RPMI8226 (cell line): ENCODE results near the gene CNNM2.
"Not testable (repeated sequence)": the region's sequence is repeated elsewhere in the genome, so short reads cannot be mapped to it uniquely, and the experiment has no call there.

Source experiments
- DNase-seq: peaks from one replicate; pipeline ENCODE4 v3.0.0-alpha.2; 2015

The CNNM2 gene

DNA sequence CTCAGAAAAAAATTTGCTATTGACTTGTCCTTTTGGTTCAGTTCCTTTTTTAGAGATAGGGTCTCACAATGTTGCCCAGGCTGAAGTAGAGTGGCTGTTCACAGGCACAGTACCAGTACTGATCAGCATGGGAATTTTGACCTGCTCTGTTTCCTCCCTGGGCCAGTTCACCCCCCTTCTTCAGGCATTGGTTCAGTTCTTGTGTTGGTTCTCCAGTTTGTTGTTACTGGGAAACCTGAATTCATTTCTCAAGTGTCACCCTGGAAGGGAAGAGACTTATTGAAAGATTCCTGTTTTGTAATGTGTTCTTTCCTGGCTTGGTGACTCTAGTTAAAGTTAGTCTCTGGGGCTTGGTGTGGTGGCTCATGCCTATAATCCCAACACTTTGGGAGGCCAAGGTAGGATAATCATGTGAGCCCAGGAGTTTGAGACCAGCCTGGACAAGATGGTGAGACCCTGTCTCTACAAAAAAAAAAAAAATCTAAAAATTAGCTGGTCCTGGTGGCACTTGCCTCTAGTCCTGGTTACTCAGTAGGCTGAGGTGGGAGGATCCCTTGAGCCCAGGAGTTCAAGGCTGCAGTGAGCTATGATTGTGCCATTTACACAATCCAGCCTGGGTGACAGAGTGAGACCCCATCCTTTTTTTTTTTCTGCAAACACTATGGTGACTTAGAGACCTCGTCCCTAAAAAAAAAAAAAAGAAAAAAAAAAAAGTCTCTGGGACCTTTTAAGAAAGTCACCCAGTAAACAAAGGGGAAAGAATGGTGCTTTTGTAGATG lies 52.7 kb downstream of the CNNM2 start:
- DNase-seq = no peak

DNA sequence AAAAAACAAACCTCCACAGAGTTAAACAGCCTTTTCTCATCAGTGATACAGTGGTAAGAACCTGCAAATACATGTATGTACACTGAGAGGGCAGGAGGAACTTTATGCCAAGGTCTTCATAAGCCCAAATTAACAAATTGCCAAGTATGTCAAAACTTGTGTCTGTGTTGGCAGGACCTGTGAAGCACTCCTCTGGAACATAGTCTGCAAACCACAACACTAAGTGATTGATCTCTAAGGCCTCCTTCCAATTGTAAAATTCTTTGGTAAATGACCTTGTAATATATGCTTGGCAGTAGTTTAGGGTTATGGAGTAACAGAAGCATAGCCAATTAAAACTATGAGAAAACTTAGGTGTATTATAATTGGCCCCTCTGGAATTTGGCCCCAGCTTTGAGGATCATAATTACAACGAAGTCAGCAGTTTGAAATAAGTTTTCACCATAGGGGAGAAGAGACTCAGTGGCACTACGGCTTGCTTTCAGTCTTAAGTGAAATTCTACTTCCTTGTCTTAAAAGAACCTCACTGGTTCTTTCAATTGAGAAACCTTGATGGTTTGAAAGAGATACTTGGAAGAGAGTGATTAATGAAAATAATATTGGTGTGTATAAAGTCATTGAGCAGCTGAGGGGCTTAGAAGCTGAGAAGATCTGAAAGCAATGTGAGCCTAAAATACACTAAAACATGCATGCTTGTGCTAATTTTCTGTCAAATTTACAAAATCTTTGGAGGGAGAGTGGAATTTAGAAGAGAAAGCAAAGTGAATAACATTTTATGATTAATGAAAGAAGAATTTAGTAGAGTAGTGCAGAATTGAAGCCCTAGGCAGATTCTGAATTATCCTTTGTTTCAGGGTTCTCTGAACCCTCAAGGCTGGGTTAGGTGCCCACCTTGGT lies 57.6 kb downstream of the CNNM2 start:
- DNase-seq = no peak

DNA sequence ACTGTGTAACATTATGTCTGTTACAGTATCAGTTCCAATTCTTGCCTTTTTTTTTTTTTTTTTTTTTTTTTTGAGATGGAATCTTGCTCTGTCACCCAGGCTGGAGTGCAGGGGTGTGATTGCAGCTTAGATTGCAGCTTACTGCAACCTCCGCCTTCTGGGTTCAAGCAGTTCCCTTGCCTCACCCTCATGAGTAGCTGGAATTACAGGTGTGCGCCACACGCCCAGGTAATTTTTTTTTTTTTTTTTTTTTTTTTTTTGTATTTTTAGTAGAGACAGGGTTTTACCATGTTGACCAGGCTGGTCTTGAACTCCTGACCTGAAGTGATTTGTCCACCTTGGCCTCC lies 58.3 kb downstream of the CNNM2 start:
- DNase-seq = not testable (repeated sequence)

DNA sequence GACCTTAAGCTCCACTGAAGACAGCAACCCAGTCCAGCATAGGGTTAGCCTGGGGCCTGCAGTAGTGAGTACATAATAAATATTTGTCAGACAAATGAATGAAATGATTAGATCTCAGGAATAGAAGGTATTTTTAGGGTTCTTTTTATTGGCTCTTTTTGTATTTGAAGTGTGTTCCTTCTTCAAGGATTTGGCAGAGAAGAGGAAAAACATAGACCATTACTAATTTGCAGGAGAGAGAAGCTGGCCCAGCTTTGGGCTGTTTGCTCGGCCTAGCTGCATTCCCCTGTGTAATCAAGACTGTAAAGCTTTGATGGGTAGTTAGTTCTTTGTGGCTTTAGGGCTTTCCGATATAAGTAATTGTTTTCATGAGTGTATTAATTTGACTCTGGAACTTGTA lies 64.2 kb downstream of the CNNM2 start:
- DNase-seq = no peak

DNA sequence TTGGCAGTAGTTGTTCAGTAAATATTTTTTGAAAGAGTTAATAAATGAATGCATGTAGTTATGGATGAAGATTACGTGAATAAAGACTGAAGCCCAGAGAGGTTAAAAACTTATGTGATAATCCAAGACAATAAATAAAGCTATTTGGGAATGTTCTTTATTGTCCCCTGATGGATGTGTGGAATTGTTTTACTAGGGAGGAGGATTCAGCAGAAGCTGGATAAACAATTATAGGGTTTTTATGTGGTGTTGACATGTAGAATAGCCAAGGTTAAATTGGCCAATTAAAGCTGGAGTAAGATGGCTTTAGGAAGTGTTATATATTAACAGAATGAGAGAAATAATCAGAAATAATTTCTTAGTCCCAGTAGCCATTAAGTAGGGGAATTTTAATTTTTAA lies 66.0 kb downstream of the CNNM2 start:
- no peak for DNase-seq

DNA sequence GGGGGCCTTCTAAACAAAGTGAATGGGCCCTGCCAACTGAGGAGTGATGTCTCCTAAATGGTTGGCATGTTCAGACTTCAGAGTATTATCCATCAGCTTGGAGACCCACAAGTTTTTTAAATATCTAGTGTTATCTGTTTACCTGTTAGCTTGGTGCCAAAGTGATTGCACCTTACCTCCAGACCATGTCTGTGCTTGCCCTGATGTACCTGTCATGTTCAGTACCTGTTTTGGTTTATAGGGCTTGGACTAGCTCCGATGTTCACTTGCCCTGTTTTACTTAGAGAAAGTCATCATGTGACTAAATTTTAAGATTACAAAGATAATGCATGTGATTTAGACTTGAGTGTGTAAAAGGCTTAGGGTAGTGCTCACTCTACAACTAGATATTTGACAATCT lies 67.7 kb downstream of the CNNM2 start:
- no peak for DNase-seq

DNA sequence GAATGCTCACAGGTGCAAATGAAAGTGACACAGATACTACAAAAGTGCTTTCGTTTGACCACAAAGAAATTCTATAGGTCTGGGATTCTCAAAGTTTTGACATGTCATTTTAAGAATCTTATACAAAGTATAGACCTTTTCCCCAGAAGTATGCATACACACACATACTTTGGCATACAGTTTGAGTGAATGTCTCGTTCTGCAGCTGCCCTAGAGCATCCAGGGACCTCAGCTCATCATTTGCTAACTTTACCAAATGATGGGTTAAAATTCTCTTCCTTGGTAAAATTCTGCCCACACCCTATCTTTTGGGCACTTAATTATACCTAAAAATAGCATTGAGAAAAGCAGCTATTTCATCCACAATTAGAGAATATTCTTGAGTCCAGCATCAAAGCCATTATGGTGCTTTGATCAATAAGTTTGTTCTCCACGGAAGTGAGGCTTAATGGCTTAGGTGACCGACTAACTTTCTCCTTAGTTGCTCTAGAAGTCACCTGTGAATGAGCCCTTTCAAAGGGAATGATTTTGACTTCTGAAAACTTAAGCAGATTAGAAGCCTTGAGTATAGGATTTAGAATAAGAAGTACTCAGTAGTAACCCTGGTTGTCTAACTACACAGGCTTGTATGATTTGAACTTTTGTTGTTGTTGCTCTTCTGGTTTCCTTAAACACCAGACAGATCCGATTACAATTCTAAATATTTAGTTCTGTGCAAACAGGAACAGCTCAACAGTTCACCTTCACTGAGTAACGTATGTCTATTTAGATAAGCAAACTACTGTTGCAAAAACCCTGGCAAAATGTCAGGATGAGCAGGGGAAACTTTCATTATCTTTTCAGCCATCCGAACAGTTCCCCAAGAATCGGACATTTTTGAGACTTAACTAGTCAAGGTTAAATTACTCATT lies 70.6 kb downstream of the CNNM2 start:
- no peak for DNase-seq

DNA sequence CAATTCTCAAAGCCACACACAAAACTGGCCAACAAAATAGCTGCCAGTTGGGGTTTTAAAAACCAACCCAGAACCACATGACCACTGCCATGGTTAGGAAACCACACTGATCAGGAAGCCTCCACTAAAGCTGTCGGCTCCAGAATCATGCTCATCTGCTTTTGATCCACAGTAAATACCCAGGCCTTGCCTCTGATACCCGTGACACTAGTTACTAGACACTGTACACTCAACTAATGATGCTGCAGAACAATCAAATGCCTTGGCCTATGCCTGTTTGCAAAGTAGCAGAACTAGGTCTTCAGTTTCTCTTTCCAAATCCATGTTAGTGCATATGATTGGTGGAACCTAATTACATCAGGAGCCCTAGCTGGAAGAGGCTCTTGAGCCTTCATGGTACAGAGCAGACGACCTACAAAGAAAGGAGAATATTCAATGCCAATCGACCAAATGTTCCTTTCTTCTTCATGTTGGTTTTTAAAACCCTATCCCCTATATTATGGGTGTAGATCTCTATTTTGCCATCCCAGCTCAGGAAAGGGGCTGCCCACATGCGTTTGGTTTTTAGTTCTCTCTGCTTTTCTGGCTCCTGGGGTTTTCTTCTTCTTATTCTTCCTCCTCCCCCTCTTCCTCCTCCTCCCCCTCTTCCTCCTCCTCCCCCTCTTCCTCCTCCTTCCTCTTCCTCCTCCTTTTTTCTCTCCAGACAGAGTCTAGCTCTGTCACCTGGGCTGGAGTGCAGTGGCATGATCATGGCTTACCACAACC lies 76.6 kb downstream of the CNNM2 start:
- DNase-seq = no peak

DNA sequence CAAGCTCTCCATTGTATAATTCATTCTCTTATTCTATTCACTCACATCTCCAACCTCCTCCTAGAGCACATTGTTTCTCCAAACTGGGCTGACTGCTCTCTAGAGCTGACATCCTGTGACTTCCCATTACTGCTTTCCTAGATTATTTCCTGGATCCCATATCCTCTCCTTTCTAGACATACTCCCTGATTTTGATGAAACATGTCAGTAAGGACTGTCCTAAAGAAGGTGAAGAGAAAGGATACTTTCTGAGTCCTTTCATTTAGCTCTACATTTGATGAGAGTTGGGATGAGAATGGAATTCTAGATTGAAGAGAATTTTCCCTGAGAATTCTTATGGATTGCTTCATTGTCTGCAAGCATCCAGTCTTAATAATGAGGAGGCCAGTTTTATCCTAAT lies 78.8 kb downstream of the CNNM2 start:
- no peak for DNase-seq

DNA sequence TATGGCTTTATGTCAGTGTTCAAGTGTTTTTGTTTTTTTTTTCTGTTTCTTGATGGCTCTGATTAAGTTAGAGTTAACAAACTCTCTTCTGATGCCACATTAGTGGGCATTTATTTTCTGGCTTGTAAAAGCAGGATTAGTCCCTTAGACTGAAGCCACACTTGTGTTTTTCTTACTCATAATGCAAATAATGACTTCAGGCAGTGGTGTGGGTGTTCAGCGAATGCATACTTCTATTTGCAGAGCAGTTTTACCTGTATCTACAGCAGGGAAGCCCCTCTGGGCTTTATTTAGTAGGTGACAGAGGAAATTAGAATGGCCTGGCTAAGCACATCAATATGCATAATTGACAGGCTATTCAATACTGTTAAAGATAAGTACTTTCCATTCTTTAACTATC lies 79.9 kb downstream of the CNNM2 start:
- DNase-seq = no peak

DNA sequence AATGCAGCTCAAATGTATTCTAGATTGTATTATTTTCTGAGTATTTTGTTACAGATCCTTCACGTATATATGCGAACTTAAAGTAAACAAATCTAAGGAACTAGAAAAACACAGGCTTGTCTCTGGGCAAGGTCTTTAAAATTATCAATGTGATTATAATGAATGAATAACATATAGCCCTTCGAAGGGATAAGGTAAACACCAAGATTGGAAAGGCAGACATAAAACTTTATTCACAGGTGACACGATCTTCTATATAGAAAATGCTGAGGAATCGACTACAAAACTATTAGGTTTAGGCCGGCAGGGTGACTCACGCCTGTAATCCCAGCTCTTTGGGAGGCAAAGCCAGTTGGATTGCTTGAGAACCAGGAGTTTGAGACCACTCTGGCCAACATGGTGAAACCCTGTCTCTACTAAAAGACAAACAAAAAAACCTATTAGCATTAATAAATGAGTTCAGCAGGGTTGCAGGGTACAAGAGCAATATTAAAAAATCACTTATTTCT lies 80.4 kb downstream of the CNNM2 start:
- DNase-seq = no peak

DNA sequence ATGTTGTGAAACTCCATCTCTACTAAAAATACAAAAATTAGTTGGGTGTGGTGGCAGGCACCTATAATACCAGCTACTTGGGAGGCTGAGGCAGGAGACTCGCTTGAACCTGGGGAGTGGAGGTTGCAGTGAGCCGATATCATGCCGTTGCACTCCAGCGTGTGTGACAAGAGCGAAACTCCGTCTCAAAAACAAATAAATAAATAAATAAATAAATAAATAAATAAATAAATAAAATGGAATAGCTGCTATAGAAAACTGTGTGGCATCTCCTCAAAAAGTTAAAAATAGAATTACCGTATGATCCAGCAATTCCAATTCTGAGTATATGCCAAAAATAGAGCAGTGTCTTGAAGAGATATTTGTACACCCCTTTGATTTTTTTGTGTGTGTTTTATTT lies 82.0 kb downstream of the CNNM2 start:
- DNase-seq = not testable (repeated sequence)

DNA sequence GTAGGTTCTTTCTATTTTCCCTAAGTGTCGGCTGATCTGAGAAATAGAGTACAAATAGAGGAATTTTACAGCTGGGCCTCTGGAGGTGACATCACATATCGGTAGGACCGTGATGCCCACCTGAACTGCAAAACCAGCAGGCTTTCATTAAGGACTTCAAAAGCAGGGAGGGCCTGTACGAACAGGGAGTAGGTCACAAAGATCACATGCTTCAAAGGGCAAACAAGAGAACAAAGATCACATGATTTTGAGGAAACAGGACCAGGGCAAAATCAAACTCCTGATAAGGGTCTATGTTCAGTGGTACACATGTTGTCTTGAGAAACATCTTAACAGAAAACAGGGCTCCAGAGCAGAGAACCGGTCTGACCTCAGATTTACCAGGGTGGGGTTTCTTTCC lies 88.9 kb downstream of the CNNM2 start:
- no peak for DNase-seq

DNA sequence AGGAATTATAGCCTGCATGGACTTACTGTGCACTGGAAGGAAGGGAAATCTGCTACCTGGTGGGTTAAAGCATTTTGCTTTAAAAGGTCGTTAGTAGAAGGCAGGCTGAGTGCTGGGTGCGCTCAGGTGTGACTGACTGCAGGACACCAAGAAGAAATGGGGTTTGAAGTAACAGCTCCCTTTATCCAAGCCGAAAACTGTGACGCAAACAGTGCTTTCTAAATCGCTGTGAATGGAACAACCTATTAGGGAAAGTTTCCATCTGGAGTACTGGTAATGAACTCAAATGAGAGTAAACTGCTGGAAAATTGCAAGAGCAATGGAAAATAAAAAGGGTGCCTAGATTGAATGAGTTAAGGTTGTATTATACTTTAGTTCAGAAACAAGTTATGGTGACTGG lies 95.3 kb downstream of the CNNM2 start:
- no peak for DNase-seq

DNA sequence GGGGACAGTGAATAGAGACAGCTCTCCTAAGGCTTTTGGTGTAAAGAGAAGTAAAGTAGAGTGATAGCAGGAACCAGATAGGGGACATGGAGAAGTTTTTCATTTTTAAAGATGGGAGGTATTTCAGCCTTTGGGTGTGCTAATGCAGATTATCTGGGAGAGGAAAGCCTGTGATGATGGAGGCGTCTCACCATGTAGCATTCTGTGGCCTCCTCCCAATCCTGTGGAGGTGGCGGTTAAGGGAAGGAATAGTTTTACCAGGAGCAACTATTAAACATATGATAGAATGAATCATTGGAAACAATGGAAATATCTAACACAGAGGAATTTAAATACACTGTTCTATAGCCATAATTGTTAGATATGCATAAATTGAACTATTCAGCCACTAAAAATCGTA lies 101.3 kb downstream of the CNNM2 start:
- no peak for DNase-seq

DNA sequence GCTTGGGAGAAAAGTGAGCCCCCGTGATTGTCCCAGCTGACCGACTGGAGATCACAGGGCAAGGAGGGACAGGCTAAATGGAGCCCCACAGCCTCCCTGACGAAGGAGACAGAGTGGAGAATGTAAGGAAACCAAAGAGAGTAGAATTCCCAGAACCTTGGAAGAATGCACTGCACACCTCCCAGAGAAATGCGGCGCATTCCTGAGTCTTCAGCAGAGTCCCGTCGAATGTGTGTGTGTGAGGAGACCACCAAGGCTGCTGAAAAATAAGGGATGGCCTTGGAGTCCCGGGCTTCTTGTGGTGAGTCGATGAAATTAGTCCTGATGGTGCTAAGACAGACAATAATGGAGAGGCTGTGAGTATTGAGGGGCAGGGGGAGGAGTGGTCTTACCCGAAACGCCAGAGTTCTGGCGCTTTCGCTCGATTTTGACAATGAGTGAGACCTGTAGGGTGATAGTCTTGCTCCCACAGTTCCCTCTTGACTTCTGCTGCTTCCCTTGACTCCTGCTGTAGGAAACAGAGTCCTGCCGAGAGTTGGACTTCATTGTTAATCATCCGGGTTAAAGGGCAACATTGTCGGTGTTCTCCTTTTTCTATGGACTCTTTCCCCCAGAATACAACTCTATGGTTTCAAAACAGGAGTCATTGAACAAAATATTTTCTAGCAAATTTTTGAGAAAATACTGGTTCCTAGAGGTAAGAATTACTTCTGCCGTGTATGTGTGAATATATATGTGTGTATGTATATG lies 103.2 kb downstream of the CNNM2 start:
- DNase-seq = no peak

DNA sequence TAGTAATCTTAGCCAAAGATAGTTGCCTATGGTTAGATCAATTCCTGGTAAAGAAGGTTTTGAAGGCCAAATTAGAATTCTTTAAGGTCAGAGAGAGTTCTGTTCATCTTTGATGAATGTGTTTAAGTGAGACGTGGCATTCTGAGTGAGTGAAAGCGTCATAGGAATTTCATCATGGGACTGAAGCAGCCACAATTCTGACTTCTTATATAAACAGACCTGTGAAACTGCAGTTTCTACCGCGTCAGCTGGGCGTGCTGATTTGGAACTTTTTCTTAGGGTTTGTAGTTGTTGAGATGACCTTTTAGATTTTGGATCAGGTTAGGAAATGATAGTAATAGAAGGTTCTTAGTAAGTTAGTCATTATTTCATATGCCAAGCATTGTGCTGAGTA lies 103.8 kb downstream of the CNNM2 start:
- no peak for DNase-seq

DNA sequence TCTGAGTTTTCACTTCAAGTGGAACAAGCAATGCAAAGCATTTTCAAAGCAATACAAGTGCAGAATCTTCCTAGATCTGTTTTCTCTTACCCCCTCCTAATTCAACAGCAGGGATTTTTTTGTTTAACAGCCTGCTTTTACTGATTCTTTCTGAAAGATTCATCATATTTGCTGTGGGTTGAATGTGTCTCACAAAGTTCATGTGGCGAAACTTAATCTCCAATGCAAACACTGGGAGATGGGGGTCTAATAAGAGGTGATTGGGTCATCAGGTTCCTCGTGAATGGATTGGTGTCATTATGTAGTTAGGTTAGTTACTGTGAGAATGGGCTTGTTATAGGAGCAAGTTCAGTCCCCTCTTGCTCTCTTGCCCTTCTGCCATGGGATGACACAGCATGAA lies 107.6 kb downstream of the CNNM2 start:
- no peak for DNase-seq

DNA sequence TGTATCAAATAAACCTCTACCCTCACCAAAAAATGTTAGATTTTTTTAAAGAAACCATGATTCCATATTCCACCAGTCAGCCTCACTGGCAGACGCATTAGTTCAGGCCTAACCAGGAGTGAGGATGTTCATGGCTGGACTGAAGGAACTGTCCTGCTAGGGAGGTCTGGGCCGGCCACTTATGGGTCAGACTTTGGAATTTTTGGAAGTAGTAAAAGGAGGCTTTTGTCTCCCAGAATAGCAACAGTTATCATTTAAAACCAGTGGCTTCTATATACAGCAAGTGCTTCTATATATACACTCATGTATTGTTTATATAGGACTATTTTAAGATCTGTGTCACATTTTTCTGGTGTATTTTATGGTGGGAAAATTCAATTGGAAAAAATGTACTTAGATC lies 120.5 kb downstream of the CNNM2 start:
- DNase-seq = no peak

DNA sequence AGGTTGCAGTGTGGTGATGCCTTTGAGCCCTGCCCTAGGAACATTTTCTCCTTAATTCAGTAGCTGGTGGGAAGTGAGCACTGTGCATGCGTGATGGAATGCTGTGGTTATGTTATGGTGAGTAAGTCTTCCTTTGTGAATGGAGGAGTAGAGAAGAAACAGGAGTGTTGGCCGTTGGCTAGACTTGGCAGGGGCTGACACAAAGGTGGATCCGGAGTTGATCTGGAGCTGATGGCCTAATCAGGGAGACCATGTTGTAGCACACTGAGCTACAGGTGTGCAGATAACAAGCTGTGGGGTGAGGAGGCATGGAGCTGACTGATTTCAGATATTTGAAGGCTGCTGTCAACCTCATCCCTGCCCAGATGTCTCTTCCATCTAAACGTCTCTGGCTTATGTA lies 122.3 kb downstream of the CNNM2 start:
- DNase-seq = no peak

DNA sequence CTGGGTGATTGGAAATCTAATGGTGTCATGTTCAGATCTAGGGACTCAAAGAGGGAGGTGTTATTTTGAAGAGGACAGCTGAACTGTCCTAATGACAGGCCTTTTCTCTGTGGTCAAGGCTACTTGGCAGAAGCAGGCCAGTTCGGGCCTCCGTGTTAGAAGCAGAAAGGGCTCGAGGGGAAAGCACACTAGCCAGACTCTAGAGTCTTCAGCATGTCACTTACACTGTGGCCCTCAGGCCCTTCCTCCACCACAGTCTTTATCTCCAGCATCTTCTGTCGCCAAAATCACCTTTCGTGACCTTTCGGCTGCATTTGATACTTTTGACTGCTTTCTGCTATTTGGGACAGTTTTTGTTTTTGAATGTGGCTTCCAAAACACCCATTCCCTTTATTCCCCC lies 123.3 kb downstream of the CNNM2 start:
- DNase-seq = no peak

DNA sequence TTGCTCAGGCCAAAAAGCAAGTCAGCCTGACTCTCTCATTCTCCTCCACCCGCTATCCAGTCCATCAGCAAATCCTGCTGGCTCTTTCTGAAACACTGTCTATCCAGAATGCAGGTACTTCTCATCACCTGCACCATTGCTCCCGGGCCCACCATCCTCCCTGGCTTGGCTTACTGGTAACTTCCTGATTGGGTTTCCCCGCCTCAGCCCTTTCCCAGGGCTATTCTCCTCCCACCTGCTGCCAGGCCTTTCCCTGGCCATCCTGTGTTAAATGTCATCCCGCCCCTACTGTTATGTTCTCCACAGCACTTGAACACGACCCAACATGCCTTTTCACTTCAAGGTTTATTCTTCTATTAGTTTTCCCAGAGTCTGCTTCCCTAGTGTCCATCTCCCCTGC lies 124.0 kb downstream of the CNNM2 start:
- no peak for DNase-seq
